GM21367 (cell line): ENCODE measurements around the gene TMEM208.

Experiments used
- ATAC-seq: cut with Tn5 transposase; IDR thresholded peaks from one replicate; pipeline ENCODE4 v1.9.1; 2021; ENCODE audit not compliant: unreplicated experiment

Gene TMEM208

DNA sequence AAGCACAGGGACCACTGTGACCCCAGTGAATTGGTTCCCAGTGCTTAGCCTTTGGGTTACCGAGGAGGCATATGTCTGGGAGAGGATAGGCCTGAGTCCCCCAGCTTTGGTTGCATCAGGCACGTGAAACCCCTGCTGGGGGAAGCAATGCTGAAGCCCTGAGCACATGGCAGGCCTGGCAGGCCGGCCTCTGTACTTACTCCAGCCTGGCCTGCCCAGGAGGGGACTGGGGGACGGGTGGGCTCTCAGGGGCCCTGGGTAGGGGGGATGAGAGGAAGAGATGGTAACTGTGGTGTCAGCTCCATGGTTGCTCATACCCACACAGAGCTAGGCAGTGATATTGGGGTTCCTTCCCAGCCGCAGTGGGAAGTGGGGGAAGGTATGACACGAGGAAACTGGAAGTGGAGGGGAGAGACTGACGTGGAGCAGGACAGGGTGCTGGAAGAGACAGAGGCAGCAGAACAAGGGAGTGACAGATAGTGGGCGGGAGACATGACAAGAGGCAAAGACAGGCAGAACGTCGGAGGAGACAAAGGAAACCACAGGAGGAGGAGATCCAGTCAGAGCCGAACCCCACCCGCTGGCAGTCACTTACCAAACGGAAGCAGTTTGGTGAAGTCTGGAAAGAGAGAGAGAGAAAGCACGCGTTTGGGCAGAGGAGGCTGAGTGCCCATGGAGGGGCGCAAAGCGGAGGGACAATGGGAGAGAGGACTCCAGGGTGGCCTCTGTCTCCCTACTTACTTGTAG is 9.1 kb downstream of the TMEM208 start:
- ATAC-seq = no peak

DNA sequence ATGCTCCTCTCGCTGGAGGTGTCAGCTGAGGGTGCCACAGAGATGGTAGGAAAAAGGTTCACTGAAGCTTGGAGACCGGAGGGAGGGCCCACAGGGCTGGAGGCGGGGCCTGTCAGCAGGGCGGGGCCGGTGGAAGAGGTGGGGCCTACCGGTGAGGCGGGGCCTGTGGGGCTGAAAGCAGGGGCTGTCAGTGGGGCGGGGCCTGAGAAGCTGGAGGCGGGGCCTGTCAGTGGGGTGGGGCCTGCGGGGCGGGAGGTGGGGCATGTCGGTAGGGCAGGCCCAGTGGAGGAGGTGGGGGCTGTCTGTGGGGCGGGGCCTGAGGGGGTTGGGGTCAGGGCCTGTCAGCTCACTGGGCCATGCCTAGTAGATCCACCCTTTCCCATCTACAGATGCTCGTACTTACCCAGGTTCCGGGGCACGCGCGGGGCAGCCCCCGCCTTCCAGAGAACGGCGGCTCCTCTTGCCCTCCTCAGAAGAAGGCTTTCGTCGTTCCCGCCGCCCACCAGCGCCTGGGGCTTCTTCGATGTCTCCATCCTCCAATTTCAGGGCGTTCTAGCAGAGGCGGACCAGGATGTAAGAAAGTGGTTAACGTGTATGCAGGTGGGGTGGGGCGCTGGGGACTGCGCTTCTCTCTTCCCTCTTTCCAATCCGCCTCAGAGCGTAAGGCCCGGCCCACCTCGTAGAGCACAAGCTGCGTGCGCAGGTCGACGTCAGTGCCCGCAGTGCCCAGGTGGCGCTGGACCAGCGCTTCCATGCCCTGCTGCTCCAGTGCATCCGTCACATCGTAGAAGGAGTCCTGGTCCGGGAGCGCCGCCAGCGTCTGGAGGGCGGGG is 9.8 kb downstream of the TMEM208 start:
- no peak for ATAC-seq

DNA sequence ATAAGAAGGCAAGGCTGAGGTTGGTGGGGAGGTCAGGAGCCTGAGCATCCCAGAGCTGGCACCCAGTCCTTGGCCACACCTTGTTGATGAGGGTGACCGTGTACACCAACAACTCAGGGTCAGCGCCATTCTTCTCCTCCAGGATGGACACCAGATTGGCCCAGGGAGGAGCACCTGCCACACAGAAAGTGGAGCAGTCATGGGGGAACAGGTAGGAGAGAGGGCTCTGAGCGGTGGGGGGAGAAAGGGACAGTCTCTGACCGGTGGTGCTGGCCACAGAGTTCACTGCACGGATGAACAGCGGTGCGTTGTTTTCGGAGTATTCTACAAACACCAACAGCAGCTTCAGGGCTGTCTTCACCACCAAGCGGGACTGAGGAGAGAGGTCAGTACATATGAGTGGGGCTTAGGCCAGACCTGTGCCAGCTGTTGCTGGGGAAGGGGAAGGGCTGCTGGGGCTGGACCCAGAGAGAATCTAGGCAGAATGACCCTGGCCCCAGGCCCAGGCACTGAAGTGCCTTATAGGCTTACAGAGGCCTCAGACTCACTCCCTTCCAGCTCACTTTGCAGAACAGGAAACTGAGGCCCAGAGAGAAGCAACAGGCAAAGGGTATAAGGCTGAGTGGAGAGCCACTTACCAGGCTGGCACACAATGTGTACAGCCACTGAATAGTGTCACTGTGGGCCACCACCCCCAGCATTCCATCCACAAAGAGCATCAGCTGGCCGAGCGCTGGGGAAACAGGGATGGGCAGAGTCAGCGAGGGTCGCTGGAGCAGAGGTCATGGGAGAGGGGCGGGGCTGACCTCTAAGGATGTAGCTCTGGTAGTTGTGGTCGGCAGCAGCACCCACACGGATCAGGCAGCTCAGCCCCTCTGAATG is 10.7 kb downstream of the TMEM208 start:
- ATAC-seq = no peak

DNA sequence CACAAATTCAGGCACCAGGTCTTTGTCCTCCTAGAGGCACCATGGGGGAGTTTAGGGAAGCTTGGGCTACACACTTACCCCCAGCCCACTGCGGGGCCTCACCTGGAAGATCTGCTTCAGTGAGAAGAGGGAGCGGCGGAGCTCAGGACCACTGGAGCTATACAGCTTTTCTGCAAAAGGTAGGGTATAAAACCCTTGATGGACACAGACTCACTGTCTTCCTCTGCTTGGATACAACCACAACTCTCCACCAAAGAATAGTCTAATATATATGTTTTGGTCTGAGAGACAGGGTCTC is 11.3 kb downstream of the TMEM208 start:
- ATAC-seq = no peak

DNA sequence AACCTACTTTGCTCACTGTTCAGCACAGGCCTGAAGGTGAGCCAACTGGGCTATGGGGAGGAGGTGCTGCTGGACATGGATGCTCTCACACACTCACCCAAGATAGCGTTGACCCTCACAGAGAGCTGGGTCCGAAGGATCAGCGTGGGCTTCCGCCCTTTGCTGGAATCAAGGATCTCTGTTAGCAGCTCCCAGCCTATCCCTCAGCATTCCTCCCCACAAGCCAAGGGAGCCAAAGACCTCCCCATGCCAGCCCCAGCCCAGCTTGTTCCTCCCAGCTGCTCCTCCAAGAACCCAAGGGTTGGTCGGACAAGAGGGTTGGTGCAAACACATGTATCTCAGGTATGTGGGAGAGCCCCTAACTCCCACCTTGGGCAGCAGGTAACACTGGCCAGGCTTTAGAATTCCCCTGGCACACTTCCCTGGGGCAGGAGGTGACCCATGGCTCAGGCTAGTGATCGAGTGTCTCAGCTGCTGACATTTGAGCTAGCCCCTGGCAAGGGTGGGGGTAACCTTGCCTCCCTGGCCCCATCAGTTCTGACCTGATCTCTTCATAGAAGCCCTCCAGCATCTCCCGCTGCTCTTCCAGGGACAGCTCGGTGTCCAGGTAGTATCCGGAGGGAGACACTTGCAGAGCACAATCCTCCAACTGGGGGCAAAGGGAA is 12.0 kb downstream of the TMEM208 start:
- ATAC-seq = no peak

DNA sequence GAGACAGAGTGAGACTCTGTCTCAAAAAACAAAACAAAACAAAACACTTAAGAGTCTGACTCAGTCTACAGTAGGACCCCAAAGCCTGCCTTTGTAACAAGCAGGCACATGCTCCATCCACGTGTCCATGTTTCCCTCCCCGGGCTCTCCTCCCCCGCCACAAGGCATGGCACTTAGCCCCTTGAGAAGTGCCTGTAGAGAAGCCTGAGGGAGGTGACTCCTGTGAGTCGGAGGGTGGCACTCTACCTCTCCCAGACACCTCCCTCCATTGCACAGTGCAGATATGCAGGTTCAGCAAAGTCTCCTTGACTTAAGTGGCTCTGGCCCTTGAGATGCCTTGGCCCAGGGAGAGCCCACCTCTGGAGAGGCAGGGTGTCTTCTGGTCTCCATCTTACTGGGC is 13.6 kb downstream of the TMEM208 start:
- no peak for ATAC-seq

DNA sequence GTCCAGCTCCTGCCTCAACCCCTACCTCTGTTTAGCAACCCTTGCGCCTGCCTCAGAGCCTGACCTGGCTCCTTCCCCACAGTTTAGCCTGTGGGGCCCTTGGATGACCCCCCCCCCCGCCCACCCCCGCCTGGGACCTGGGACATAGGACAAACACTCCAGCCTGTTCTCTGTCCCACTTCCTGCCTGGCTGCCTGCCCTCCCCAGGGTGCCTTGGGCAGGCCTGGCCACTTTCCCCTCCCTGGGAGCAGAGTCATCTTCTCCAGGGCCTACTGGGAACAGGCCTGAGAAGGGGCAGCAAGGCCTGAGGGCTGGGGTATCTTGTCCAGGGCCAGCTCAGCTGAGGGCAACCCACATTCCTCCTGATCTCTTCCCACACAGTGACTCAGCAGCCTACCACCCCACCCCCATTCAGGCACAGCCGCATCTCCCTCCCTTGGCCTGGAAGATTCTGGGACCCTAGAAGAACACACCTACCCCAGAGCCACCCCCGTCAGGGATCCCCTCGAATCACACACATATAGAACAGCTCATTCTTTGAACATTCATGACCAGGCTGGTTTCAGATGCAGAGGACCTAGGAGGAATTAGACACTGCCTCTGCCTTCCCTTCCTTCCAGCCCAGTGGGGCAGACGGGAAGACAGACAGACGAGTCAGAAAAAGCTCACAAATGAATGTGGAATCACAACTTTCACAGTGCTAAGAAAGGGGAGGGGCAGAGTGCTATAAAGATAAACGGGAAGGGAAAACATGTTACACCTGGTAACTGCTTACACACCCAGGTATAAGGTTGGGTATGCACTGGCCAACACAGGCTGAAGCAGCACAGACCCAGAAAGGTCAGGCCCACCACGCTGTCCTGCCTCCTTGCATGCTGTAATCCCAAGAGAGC is 14.3 kb downstream of the TMEM208 start:
- ATAC-seq = no peak

DNA sequence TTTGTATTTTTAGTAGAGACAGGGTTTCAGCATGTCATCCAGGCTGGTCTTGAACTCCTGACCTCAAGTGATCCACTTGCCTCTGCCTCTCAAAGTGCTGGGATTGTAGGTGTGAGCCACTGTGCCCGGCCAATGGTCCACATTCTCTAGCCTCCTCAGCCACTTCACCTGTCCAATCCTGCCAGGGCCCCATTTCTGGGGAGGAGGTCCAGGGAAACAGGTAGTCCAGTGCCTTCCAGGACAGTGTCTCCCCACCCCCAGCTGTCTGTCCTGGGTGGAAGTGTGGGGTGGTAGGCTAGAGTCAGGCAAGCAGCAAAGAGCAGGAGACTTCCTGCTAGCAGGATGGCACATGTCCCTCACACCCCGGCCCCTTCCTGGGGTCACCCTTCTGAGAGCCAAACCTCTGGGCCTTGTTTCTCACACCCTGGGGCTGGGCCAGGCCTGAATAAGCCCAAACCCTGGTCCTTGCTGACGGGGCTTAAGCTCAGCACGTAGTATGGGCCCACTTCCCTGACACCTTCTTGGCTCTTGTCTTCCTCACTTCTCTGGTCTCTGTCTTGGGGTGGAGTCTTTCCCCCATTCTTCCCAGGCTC is 15.3 kb downstream of the TMEM208 start:
- no peak for ATAC-seq

DNA sequence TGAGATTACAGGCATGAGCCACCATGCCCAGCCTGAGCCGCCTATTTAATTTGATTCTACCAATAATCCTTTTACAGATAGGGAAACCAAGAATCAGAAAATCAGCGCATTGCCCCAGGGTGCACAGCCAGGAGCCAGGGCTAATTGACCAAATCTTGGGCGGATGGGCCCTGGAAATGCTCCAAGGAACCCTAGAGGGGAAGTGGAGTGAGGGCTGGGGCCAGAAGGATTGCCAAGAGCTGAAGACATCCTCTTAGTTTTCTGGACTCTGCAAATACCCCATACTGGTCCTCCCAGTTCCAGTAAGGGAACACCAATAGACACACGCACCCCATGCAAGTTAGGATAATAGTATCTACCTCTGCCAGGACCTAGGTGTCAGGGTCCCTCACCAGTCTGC is 16.6 kb downstream of the TMEM208 start:
- ATAC-seq = no peak

DNA sequence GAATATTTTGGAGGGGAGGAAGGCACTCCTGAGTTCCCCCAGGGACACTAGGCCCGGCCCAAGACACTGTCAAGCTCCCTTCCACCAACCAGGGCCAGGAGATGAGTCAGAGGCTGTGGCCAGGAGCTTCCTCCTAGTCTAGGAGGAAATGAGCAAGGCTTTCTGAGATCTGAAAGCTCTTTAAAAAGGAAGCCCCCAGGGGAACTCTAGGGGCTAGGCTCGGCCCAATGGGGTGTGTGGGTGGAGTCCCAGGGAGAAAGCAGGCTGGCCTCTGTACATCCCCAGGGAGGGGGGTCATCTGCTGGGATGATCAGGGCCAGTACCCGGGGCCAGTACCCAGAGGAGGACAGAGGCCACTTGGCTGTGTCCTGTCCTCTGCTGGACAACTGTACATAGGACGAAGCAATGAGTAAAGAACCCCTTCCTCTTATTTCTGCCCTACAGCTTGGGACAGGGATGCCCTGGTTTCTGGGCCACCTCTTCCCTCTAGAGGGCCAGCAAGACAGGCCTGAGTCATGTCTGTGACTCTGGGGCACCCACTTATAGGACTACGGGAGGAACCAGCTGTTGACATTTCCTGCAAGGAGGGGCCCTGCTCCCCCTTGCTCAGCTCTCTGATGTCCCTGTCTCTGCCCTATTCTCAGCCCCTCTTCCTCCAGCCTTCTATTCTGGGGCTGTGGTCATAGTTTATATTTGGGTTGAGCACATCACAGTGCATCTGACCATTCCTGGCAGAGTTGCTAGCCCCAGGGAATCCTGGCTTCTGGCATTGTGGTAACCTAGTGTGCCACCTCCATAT is 17.7 kb downstream of the TMEM208 start:
- peak; percentile 47 for ATAC-seq

DNA sequence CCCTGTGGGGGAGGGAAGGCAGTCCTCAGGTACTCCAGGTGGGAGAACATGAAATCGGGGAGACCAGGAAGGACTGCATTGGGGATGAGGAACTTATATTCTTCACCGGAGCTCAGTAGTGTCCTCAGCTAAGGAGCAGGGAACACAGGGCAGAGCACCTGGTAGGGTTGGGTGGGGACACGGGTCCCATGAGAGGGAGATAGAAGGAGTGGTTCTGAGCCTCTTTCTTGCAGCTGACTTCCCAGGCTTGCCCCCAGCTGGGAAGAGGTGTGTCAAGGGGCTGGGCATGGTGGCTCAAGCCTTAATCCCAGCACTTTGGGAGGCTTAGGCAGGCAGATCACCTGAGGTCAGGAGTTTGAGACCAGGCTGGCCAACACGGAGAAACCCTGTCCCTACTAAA is 18.3 kb downstream of the TMEM208 start:
- no peak for ATAC-seq

DNA sequence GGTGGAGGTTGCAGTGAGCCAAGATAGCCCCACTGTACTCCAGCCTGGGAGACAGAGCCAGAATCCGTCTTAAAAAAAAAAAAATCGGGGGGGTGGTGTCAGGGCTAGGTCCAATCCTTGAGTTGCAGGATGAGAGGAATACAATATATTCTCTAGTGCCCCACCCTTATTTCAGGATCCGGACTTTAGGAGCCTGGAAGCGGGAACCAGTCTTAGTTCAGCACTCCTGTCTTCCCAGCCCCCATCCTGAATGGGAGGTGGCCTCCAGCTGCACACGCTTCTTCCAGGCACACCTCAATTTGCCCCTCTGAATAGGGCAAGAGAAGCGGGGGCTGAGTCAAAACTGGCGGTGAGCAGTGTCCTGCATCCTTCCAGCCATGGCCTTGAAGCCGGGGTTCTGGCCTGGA is 18.7 kb downstream of the TMEM208 start:
- ATAC-seq = no peak

DNA sequence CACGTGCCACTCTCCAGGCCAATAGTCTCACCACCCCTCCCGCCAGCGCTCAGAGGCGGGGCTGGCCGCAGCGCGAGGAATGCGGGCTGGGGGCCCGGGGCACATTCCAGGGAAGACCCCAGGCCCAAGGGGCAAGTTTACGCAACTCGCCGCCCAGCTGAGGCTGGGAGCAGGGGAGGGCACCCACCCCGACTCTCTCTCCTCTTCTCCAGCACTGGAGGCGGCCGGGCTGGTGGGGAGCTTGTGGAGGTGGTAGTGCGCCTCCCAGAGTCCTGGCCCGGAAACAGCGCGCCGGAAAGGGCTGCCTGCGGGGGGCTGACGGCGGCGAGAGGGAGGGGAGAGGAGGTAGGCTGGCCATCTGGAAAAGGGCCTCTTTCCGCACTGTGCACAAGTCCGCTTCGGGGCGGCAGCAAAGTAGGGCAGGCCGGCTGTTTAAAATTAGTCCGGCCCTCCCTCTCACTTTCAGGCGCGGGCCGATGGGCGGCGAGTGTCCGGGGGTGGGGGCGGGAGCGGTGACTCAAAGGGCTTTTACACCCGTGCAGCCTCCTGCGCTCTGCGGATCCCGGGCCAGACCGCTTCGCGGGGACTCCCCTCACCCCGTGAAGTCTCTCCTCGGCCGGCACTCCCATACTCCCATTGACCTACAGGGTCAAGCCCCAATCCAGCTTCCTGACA is 19.3 kb downstream of the TMEM208 start:
- ATAC-seq = peak; percentile 16

DNA sequence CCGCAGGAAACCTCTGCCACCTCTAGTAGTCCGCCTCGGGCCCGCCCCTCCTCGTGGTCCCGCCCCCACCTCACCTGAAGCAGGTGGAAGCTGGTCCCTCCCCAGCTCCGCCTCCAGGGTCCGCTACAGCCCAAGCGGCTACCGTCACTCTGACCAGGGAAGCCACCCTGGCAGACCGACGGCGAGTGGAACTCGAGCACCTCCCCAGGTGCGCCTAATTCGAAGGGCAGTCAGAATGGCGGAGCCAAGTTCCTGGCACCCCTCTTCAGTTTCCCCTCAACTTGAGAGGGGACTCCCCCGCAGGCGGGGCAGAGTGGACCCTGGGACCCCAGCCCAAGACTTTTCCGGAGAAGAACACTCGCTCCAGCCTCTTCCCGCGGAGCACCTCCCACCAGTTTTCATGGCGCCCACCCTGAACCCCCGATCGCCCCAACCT is 19.8 kb downstream of the TMEM208 start:
- peak; percentile 4 for ATAC-seq

DNA sequence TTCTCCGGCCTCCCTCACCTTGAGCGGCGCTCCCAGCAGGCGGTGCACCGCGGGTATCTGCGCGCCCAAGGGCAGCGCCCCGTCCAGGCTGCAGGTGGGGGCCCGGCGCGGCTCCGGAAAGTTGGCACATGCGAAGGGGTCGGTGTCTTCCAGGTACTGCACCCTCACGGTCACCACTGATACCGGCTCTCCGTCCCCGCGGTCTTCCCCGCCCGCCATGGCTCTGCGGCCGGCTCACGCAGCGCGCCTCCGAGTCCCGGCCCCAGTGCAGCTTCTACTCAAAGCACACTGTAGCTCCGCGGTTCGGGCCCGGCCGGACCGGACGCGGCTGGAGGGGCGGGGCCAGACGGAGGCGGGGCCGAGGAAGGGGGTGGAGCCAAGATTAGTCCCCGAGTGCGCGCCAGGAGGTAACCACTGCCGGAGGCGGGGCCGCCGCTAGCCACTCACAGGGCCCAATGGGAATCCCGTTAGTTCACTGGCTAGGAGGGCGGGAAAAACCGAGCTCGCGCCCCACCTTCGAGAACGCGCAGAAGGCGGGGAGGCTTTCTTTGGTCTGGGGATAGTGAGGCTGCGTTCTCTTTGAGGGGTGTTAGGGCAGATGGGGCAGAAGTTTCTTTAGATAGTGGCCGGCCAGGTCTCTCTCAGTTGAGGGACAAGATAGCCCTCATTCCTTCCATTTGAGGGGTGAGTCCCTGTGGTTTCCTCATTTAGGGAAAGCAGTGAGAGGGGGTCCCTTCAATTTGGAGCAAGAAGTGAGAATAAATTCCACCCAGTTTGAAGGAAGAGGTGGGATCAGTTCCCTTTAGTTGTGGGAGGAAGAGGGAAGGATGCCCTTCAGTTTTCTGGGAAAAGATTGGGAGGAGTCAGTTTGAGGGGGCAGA is 20.5 kb downstream of the TMEM208 start, which contains the start of gene FHOD1:
FHOD1 (minus strand) TSS at position 290 of the 881 bp plus-strand sequence; CDS start at position 219, 71 bp downstream.
- peak; percentile 35 for ATAC-seq

DNA sequence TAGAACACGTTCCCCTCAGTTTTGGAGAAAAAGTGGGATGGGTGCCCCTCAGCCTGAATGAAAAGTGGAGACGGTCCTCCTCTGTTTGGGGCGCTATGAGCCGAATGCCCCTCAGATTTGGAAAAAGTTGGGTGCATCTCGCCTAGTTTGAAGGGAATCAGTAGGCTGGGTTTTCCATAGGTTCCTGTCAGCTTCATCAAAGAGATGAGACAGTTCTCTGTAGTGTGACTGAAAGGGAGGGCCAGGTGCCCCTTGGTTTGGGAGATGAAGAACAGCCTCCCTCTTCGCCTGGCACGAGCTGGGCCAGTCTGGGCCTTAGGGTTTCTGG is 21.1 kb downstream of the TMEM208 start:
- no peak for ATAC-seq
